GM12878 (cell line): ENCODE measurements around the gene CNTNAP2. TPM values are rescaled to one million over a fixed set of nuclear protein-coding genes. Genes with fewer than 3 reads are reported as not detected.

ENCODE experiments used
- CBX5 ChIP-seq: sonication (generic); IDR thresholded peaks from 2 replicates; pipeline ENCODE4 v1.6.1; 2016; ENCODE audit warnings: low read depth, moderate library complexity, mild to moderate bottlenecking, inconsistent platforms
- CEBPB ChIP-seq, 2 experiments: fragments of 150-350 bp in 1 of 2; IDR thresholded peaks; 2 replicates each; pipeline ENCODE4 v1.6.1; 2012 to 2014; ENCODE audit warnings: low read depth in 2 of 2, low read length in 2 of 2, borderline replicate concordance in 1 of 2, inconsistent platforms in 1 of 2
- NR2C2 ChIP-seq: IDR thresholded peaks from 2 replicates; pipeline ENCODE4 v1.6.1; 2011; ENCODE audit warnings: borderline replicate concordance, low read depth; ENCODE audit not compliant: control insufficient read depth, insufficient read length
- SMAD1 ChIP-seq: fragments of 450-650 bp; IDR thresholded peaks from 2 replicates; pipeline ENCODE4 v1.6.1; 2018; ENCODE audit warnings: mild to moderate bottlenecking, low read depth; ENCODE audit not compliant: partially characterized antibody
- SRF ChIP-seq, 2 experiments: IDR thresholded peaks; 2 replicates each; pipeline ENCODE4 v1.6.1; 2011; ENCODE audit warnings: low read depth in 2 of 2, low read length in 2 of 2, mild to moderate bottlenecking in 1 of 2, moderate library complexity in 1 of 2
- SUPT20H ChIP-seq: IDR thresholded peaks from 2 replicates; pipeline ENCODE4 v1.6.1; 2011; ENCODE audit warnings: low read depth, mild to moderate bottlenecking, low read length, moderate library complexity, borderline replicate concordance; ENCODE audit not compliant: control insufficient read depth
- polyA plus RNA-seq, 11 experiments: library from polyadenylated mRNA; depleted of rRNA in 4 of 11; unstranded in 6 of 11; stranded (reverse) in 5 of 11; fragments of >200 nt; fragmentation: Nextera tagmentation in 4 of 11; fragmentation: Illumina TruSeq in 1 of 11; extraction: Ambion mirVana in 4 of 11; extraction: Trizol in 1 of 11; gene quantifications; 1 replicate in 1 of 11; 2 replicates in 10 of 11; pipeline versions ENCODE4 v1.2.1 to v1.2.3, GENCODE V29; 2011 to 2016; ENCODE audit warnings: inconsistent platforms in 2 of 11, missing spikeins in 2 of 11, low read depth in 1 of 11
- total RNA-seq, 4 experiments: library from RNA; depleted of rRNA in 3 of 4; stranded (reverse); fragments of >200 nt in 3 of 4; fragmentation: Illumina TruSeq in 1 of 4; extraction: Trizol in 1 of 4; gene quantifications; 2 replicates each; pipeline versions ENCODE4 v1.2.1 to v1.2.3, GENCODE V29; 2013 to 2021
- TF ChIP-seq, protein P1 (sequence below): fragments of 450-650 bp; IDR thresholded peaks from 2 replicates; pipeline ENCODE4 v1.6.1; 2018; ENCODE audit warnings: borderline replicate concordance, mild to moderate bottlenecking; ENCODE audit not compliant: partially characterized antibody
- TF ChIP-seq, protein P2 (sequence below): fragments of 450-650 bp; formaldehyde crosslinking; IDR thresholded peaks from 2 replicates; pipeline ENCODE4 v1.4.0; 2020; ENCODE audit warnings: mild to moderate bottlenecking, moderate library complexity

Gene CNTNAP2
- total and polyA plus RNA-seq, 10 of the 15 experiments (the other 5 are each of a cell fraction or from before 2014, with no cell fraction given), result 0.03 to 0.08 (median 0.03) TPM; not detected in 7

DNA sequence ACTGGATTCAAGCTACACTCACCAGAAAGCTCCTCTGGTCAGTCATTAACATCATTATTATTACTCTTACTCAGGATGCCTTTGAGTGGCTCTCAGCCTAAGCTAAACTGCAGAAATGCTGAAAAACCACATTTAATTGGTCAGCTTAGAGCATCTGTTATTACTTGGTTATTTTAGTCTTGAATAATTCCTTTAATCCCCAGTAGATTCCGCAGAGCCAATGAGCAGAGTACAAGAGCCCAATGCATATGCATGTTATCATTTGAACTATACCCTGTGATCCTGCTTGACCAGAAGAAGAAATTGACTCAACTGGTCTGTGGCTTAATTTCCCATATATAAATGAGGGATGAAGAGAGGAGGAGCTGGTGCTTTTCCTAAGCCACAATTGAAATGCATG is 2056.3 kb downstream of the CNTNAP2 start (continued):
- TF ChIP-seq, protein P1, sequence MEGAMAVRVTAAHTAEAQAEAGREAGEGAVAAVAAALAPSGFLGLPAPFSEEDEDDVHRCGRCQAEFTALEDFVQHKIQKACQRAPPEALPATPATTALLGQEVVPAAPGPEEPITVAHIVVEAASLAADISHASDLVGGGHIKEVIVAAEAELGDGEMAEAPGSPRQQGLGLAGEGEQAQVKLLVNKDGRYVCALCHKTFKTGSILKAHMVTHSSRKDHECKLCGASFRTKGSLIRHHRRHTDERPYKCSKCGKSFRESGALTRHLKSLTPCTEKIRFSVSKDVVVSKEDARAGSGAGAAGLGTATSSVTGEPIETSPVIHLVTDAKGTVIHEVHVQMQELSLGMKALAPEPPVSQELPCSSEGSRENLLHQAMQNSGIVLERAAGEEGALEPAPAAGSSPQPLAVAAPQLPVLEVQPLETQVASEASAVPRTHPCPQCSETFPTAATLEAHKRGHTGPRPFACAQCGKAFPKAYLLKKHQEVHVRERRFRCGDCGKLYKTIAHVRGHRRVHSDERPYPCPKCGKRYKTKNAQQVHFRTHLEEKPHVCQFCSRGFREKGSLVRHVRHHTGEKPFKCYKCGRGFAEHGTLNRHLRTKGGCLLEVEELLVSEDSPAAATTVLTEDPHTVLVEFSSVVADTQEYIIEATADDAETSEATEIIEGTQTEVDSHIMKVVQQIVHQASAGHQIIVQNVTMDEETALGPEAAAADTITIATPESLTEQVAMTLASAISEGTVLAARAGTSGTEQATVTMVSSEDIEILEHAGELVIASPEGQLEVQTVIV, result no peak
- TF ChIP-seq CBX5 (no peak), SRF (IDR thresholded peaks at IDR 0.05; ENCODE audit: low read depth in 2 of 2, low read length in 2 of 2) (no peak), NR2C2 (no peak), SMAD1 (no peak), SUPT20H (no peak), CEBPB (IDR thresholded peaks at IDR 0.05; ENCODE audit: borderline replicate concordance in 1 of 2, low read depth in 2 of 2, low read length in 2 of 2) (no peak)
- TF ChIP-seq, protein P2, sequence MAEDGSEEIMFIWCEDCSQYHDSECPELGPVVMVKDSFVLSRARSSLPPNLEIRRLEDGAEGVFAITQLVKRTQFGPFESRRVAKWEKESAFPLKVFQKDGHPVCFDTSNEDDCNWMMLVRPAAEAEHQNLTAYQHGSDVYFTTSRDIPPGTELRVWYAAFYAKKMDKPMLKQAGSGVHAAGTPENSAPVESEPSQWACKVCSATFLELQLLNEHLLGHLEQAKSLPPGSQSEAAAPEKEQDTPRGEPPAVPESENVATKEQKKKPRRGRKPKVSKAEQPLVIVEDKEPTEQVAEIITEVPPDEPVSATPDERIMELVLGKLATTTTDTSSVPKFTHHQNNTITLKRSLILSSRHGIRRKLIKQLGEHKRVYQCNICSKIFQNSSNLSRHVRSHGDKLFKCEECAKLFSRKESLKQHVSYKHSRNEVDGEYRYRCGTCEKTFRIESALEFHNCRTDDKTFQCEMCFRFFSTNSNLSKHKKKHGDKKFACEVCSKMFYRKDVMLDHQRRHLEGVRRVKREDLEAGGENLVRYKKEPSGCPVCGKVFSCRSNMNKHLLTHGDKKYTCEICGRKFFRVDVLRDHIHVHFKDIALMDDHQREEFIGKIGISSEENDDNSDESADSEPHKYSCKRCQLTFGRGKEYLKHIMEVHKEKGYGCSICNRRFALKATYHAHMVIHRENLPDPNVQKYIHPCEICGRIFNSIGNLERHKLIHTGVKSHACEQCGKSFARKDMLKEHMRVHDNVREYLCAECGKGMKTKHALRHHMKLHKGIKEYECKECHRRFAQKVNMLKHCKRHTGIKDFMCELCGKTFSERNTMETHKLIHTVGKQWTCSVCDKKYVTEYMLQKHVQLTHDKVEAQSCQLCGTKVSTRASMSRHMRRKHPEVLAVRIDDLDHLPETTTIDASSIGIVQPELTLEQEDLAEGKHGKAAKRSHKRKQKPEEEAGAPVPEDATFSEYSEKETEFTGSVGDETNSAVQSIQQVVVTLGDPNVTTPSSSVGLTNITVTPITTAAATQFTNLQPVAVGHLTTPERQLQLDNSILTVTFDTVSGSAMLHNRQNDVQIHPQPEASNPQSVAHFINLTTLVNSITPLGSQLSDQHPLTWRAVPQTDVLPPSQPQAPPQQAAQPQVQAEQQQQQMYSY (CRISPR knock-in tag), result no peak
